Left colon (tissue), 2 donors: ENCODE data around the gene DCAKD. TPM values are rescaled to one million over a fixed set of nuclear protein-coding genes. Genes with fewer than 3 reads are reported as not detected.
A peak's percentile ranks its signal among the peaks of the same experiment; 100 is the strongest.
"Not testable (repeated sequence)": the region's sequence is repeated elsewhere in the genome, so short reads cannot be mapped to it uniquely, and the experiment has no call there.

Source experiments
- ATAC-seq: fragments of 200-7000 bp; cut with Tn5 transposase; one replicate; pipeline ENCODE4 v1.9.1; 2020; ENCODE audit warnings: mild to moderate bottlenecking, moderate library complexity
- DNase-seq, 2 donors: peaks; one replicate each; pipeline ENCODE4 v3.0.0-alpha.2; 2020
- intact Hi-C, 2 donors: fragments of 100-400 bp; cut with DNase I in 1 of 2; cut with micrococcal nuclease in 1 of 2; formaldehyde crosslinking; loops; one replicate each; pipeline versions ENCODE4 v1.11.2 to v1.14.0; 2022; cut with DNase I, micrococcal nuclease
- total RNA-seq, 2 donors: library from RNA; stranded (reverse); fragmentation: NEBNext Ultra II Directional; extraction: Animal tissue kit (Norgen Biotek cat#: 25700); gene quantifications; one replicate each; pipeline ENCODE4 v1.2.1, GENCODE V29; 2021
- donor health status: DM: no; HTN: no; CAD: no.
- donor health status: DM: yes; HTN: yes; CAD: no.

The DCAKD gene
- total RNA-seq, 2 donors from 2014 or later = 25.7 to 28.1 TPM

DNA sequence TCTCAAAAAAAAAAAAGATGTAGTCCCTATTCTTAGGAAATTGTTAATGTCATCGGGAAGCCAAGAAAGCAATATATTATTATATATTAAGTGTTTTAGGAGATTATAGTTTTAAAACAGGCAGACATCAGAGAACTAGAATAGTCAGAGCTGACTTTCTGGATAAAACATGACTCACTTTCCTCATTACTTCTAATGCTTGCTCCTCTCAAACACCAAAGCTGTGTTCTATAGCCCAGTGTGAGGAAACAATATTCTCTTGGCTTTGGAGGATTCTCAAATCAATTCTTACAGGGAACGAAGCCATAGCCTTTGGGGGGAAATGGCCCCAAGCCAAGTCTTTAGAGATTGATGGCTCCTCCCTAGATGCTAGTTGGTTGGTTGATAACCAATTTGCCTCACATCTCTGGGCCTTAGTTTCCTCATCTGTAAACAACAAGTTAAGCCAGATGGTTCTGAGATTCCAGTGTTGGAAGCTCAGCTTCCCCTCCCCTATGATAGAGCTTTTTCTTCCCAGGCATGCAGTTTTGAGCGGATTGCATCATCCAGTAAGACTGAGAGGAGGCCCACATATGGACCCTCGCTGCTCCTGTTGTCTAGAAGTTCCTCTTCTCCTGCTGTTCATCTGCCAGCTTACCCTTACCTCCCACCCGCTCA, 22.1 kb upstream of the DCAKD start:
- intact Hi-C loops = no loop called here
- ATAC-seq = no peak

GRCh38 chr17:45070809-45071208, 19.4 kb upstream of the DCAKD start:
- DNase-seq (no peak), ATAC-seq (no peak)
- intact Hi-C loops = no loop called here

More for the DNA sequence above, 22.1 kb upstream of the DCAKD start:
- DNase-seq = no peak

- no peak for DNase-seq
- intact Hi-C loops = no loop called here
- no peak for ATAC-seq
Measured at GRCh38 chr17:45070001-45070400, 18.6 kb upstream of the DCAKD start.

- intact Hi-C loops = no loop called here
- ATAC-seq (no peak), DNase-seq (no peak)
Measured at GRCh38 chr17:45067637-45068036, 16.2 kb upstream of the DCAKD start.

- DNase-seq = no peak
- ATAC-seq = no peak
- intact Hi-C loops = no loop called here
Measured at GRCh38 chr17:45063198-45063597, 11.8 kb upstream of the DCAKD start.

- ATAC-seq = peak; percentile 66
- intact Hi-C loops = no loop called here
- DNase-seq = no peak
Measured at GRCh38 chr17:45061606-45062205, 10.3 kb upstream of the DCAKD start.

DNA sequence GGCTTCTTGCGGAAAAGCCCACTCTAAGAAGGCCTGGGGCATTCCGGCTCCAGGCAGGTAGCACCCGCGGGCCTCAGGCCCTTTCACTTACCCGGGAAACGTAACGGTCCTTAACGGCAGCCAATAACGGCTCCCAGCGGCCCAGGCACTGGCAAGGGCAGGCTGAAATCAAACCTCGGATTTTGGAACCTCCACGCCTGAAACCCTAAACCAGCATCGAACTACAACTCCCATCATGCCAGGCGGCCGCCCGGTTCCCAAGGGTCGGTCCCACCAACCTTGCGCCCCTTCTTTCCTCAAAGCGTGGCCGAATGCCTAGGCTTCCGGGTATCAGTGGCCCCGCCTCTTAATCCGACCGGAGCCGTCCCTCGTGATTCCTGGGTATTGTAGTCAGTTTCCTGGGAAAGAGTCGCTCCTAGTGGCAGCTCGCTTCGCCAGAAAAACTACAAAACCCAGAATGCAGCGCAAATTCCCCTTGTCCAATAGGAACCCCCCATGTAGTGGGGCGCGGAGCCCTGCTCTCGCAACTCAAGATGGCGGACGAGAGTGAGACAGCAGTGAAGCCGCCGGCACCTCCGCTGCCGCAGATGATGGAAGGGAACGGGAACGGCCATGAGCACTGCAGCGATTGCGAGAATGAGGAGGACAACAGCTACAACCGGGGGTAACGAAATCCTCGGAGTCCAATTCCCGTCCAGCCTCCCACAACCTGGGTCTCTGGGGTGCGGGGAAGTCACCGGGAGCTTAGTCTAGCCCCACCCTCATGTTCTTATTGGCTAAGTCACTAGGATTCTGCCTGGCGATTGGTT, 9.6 kb upstream of the DCAKD start, which contains the start of gene NMT1:
Gene NMT1 (plus strand): TSS at position 521 of the 809 bp plus-strand sequence. CDS start 13 bp downstream, at position 534.
- peak; percentile 86 for ATAC-seq
- DNase-seq = peak; percentile 94 to 98
- intact Hi-C loops = no loop called here

- DNase-seq (no peak), ATAC-seq (peak; percentile 1)
- intact Hi-C loops = no loop called here
Measured at GRCh38 chr17:45060382-45060796, 9.0 kb upstream of the DCAKD start.

DNA sequence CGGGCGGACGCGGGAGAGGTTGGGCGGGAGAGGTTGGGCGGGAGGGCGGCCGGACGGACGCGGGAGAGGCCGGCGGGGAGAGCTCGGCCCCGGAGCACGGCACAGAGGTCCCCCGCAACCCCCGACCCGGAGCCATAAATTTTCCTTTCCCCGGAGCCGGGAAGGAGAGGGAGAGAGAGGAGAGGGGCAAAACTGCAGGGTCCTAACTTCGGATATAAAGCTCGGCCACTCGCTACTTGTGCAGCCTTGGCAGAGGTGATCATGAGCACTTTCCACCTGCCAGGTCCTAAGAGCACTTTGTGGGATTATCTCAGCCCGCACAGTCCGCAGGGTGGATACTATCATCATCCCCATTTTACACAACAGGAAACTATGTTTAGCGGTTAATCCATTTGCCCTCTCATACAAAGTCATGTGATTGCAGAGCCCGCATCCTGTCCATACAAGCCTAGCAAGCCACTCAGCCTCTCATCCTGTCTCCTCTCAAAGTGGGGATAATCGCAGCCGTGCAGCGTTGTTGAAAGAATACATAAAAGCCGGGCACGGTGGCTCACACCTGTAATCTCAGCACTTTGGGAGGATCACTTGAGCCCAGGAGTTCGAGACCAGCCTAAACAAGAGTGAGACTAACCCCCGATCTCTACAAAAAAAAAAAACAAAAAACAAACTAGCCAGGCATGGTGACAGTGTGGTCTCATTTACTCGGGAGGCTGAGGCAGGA, 780 bp upstream of the DCAKD start:
- ATAC-seq (peak; percentile 17), DNase-seq (peak; percentile 51 to 60)
- intact Hi-C loops = no loop called here

DNA sequence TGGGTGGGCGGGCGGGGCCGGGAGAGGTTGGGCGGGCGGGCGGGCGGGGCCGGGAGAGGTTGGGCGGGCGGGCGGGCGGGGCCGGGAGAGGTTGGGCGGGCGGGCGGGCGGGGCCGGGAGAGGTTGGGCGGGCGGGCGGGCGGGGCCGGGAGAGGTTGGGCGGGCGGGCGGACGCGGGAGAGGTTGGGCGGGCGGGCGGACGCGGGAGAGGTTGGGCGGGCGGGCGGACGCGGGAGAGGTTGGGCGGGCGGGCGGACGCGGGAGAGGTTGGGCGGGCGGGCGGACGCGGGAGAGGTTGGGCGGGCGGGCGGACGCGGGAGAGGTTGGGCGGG, 254 bp upstream of the DCAKD start:
- DNase-seq, ATAC-seq, intact Hi-C loops: not testable (repeated sequence)

DNA sequence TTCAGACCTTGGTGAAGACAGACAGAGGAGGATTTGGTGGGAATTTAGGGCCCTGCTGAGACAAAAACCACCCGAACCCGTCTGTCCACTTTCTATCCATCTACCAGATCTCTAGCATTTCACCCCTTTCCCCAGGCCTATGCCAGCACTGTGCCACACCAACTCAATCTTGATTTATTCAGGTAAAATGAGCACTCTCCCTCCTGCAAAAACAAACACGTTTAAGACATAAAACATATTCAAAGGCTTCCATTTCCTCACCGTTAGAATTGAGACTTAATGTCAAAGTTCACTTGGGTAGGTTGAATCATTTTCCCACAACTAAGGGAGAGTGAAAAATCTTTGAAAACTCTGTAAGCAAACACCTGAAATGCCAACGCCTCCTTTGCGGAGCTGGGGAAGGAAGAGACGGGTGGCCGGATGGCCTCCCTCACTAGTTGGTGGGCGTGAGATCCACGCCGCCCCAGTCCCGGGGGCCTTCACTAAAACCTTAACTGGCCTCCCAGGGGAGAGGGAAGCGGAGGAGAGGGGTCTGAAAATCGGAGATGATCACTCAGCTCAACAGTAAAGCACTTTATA, 862 bp downstream of the DCAKD start:
- intact Hi-C loops = no loop called here
- ATAC-seq = peak; percentile 45
- DNase-seq = peak in 1 of 2 donors; percentile 46

GRCh38 chr17:45048795-45049563, 2.5 kb downstream of the DCAKD start:
- DNase-seq (no peak), ATAC-seq (no peak)
- intact Hi-C loops = no loop called here

- DNase-seq (no peak), ATAC-seq (no peak)
- intact Hi-C loops = no loop called here
Measured at GRCh38 chr17:45046537-45047125, 4.8 kb downstream of the DCAKD start.

DNA sequence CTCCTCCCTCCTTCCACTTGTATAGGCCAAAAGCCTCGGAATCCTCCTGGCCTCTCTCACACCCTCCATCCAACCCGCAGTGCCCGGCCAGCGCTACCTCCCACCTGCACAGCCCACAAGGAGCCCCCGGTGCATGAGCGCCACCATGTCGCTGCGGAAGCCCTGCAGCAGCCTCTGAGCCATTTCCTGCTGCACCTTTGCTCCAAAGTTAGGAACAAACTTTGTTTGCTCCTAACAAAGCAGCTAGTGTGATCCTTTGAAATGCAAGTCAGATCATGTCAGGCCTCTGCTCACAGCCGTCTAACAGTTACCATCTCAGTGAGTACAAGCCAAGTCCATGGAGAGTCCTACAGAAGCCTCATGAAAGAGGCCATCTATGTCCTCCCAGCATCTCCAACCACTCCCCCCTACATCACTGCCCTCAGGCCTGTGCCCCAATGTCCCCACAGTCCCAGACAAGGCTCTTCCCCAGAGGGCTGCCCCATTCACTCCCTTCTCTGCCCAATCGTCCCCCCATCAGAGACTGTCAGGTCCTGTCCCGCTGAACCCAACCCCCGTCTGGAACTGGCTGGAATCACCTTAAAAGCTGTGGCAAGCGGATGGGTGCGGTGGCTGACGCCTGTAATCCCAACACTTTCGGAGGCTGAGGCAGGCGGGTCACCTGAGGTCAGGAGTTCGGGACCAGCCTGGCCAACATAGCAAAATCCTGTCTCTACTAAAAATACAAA, 7.5 kb downstream of the DCAKD start:
- intact Hi-C loops = no loop called here
- ATAC-seq (no peak), DNase-seq (no peak)

DNA sequence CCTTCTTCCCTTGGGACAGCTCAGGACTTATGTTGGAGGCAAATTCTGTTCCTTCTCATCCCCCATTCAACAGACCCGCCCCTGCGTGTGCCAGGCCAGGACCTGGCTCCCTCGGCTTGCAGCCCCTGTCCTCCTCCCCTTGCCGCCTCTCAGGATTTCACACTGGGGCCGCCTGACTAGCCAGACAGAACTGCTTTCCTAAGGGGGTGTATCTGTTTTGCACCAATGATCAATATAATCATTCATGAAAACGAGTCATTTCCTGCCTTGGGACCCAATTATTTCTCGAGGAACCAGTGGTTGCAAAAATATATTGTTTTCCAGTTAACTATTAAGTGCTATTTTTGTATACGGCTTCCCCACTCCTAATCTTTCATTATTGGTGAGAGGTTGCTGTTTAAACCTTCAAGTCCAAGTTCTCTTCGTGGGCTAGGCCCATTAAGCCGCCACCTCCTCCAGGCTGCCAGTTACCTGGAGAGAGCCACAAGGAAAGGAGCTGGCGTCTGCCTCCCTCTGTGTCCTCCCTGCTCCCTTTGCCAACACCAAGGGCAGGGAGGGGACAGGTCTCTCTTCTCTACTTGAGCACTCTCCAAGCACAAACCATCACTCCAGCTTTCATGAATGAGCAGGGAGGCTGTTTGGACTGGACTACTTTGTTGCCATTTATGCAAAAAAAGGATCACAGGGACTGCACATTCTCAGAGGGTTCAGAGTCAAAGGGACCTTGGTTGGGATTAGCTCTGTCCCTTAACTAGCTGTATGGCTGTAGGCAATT, 8.9 kb downstream of the DCAKD start:
- no peak for DNase-seq
- peak; percentile 24 for ATAC-seq
- intact Hi-C loops = no loop called here

- DNase-seq = no peak
- intact Hi-C loops = no loop called here
- ATAC-seq = no peak
Measured at GRCh38 chr17:45040459-45040858, 11.0 kb downstream of the DCAKD start.
